ENCODE data around the gene CDSN.

The CDSN gene

GRCh38 chr6:31126396-31127175, 6.3 kb upstream of the CDSN start:
- Histone ChIP-seq H3K27me3 (ENCODE audit: insufficient read depth, low read length) (no peaks in the 10 kb centered on the region), H3K4me3 (ENCODE audit: low read length) (no peak overlapping the region), H3K9ac (ENCODE audit: low read depth, low read length) (no peak overlapping the region), H3K9me3 (ENCODE audit: insufficient read depth, low read depth, low read length) (no peaks in the 10 kb centered on the region), H3K36me3 (ENCODE audit: insufficient read depth, low read depth, low read length) (no peaks in the 10 kb centered on the region), H3K4me1 (ENCODE audit: insufficient read depth, low read length) (peaks cover 6% of the 10 kb centered on the region; the same call in 1 of the 2 replicates), H3K27ac (ENCODE audit: low read length) (no peak overlapping the region)

- Histone ChIP-seq H3K9ac (ENCODE audit: low read depth, low read length) (no peak overlapping the region), H3K27ac (ENCODE audit: low read length) (no peak overlapping the region), H3K4me3 (ENCODE audit: low read length) (no peak overlapping the region), H3K36me3 (ENCODE audit: insufficient read depth, low read depth, low read length) (no peaks in the 10 kb centered on the region), H3K4me1 (ENCODE audit: insufficient read depth, low read length) (peaks cover 5% of the 10 kb centered on the region; the same call in 1 of the 2 replicates), H3K27me3 (ENCODE audit: insufficient read depth, low read length) (no peaks in the 10 kb centered on the region), H3K9me3 (ENCODE audit: insufficient read depth, low read depth, low read length) (no peaks in the 10 kb centered on the region)
Measured at GRCh38 chr6:31125586-31126363, 5.5 kb upstream of the CDSN start.

- Histone ChIP-seq H3K27me3 (ENCODE audit: insufficient read depth, low read length) (no peaks in the 10 kb centered on the region), H3K4me1 (ENCODE audit: insufficient read depth, low read length) (peaks cover 5% of the 10 kb centered on the region; the same call in 1 of the 2 replicates), H3K4me3 (ENCODE audit: low read length) (no peak overlapping the region), H3K36me3 (ENCODE audit: insufficient read depth, low read depth, low read length) (no peaks in the 10 kb centered on the region), H3K9me3 (ENCODE audit: insufficient read depth, low read depth, low read length) (no peaks in the 10 kb centered on the region), H3K9ac (ENCODE audit: low read depth, low read length) (no peak overlapping the region), H3K27ac (ENCODE audit: low read length) (no peak overlapping the region)
Measured at GRCh38 chr6:31125162-31125561, 4.9 kb upstream of the CDSN start.

GRCh38 chr6:31122791-31123706, 2.8 kb upstream of the CDSN start:
- Histone ChIP-seq H3K27me3 (ENCODE audit: insufficient read depth, low read length) (no peaks in the 10 kb centered on the region), H3K4me3 (ENCODE audit: low read length) (no peak overlapping the region), H3K9me3 (ENCODE audit: insufficient read depth, low read depth, low read length) (no peaks in the 10 kb centered on the region), H3K9ac (ENCODE audit: low read depth, low read length) (no peak overlapping the region), H3K27ac (ENCODE audit: low read length) (no peak overlapping the region), H3K36me3 (ENCODE audit: insufficient read depth, low read depth, low read length) (no peaks in the 10 kb centered on the region), H3K4me1 (ENCODE audit: insufficient read depth, low read length) (peaks cover 5% of the 10 kb centered on the region; the same call in 1 of the 2 replicates)

GRCh38 chr6:31121131-31121790, 1.0 kb upstream of the CDSN start:
- H3K36me3 ChIP-seq (ENCODE audit: insufficient read depth, low read depth, low read length): no peaks in the 10 kb centered on the region
- H3K4me1 ChIP-seq (ENCODE audit: insufficient read depth, low read length): peaks cover 5% of the 10 kb centered on the region; the same call in 1 of the 2 replicates
- no peaks in the 10 kb centered on the region for H3K9me3 ChIP-seq (ENCODE audit: insufficient read depth, low read depth, low read length)
- no peaks in the 10 kb centered on the region for H3K27me3 ChIP-seq (ENCODE audit: insufficient read depth, low read length)
- no peak overlapping the region for H3K4me3 ChIP-seq (ENCODE audit: low read length)
- H3K9ac ChIP-seq (ENCODE audit: low read depth, low read length): no peak overlapping the region
- H3K27ac ChIP-seq (ENCODE audit: low read length): no peak overlapping the region

GRCh38 chr6:31118178-31118577, 2.1 kb downstream of the CDSN start:
- Histone ChIP-seq H3K4me3 (ENCODE audit: low read length) (no peak overlapping the region), H3K36me3 (ENCODE audit: insufficient read depth, low read depth, low read length) (no peaks in the 10 kb centered on the region), H3K9me3 (ENCODE audit: insufficient read depth, low read depth, low read length) (no peaks in the 10 kb centered on the region), H3K9ac (ENCODE audit: low read depth, low read length) (no peak overlapping the region), H3K27me3 (ENCODE audit: insufficient read depth, low read length) (no peaks in the 10 kb centered on the region), H3K4me1 (ENCODE audit: insufficient read depth, low read length) (peaks cover 15% of the 10 kb centered on the region), H3K27ac (ENCODE audit: low read length) (no peak overlapping the region)

- H3K9ac ChIP-seq (ENCODE audit: low read depth, low read length): no peak overlapping the region
- H3K27ac ChIP-seq (ENCODE audit: low read length): no peak overlapping the region
- H3K36me3 ChIP-seq (ENCODE audit: insufficient read depth, low read depth, low read length): no peaks in the 10 kb centered on the region
- no peaks in the 10 kb centered on the region for H3K9me3 ChIP-seq (ENCODE audit: insufficient read depth, low read depth, low read length)
- H3K27me3 ChIP-seq (ENCODE audit: insufficient read depth, low read length): peaks cover 9% of the 10 kb centered on the region; the same call in 1 of the 2 replicates
- no peak overlapping the region for H3K4me3 ChIP-seq (ENCODE audit: low read length)
- peaks cover 15% of the 10 kb centered on the region for H3K4me1 ChIP-seq (ENCODE audit: insufficient read depth, low read length)
Measured at GRCh38 chr6:31116661-31117385, 3.4 kb downstream of the CDSN start.

- no peak overlapping the region for H3K4me3 ChIP-seq (ENCODE audit: low read length)
- H3K36me3 ChIP-seq (ENCODE audit: insufficient read depth, low read depth, low read length): no peaks in the 10 kb centered on the region
Measured at GRCh38 chr6:31115941-31116560, 4.2 kb downstream of the CDSN start.

GRCh38 chr6:31114970-31115849, 5.0 kb downstream of the CDSN start:
- H3K27ac ChIP-seq (ENCODE audit: low read length): no peak overlapping the region

More at GRCh38 chr6:31115941-31116560, 4.2 kb downstream of the CDSN start:
- no peaks in the 10 kb centered on the region for H3K9me3 ChIP-seq (ENCODE audit: insufficient read depth, low read depth, low read length)
- peaks cover 9% of the 10 kb centered on the region; the same call in 1 of the 2 replicates for H3K27me3 ChIP-seq (ENCODE audit: insufficient read depth, low read length)
- H3K27ac ChIP-seq (ENCODE audit: low read length): no peak overlapping the region
- no peak overlapping the region for H3K9ac ChIP-seq (ENCODE audit: low read depth, low read length)
- H3K4me1 ChIP-seq (ENCODE audit: insufficient read depth, low read length): peaks cover 16% of the 10 kb centered on the region

More at GRCh38 chr6:31114970-31115849, 5.0 kb downstream of the CDSN start:
- Histone ChIP-seq H3K36me3 (ENCODE audit: insufficient read depth, low read depth, low read length) (no peaks in the 10 kb centered on the region), H3K4me3 (ENCODE audit: low read length) (no peak overlapping the region), H3K9ac (ENCODE audit: low read depth, low read length) (no peak overlapping the region), H3K27me3 (ENCODE audit: insufficient read depth, low read length) (peaks cover 14% of the 10 kb centered on the region), H3K9me3 (ENCODE audit: insufficient read depth, low read depth, low read length) (no peaks in the 10 kb centered on the region), H3K4me1 (ENCODE audit: insufficient read depth, low read length) (peaks cover 24% of the 10 kb centered on the region)
